H1 (cell line): Measurements from ENCODE around the gene LCE2D.

Experiments
- CTCF ChIP-seq, 3 experiments: IDR thresholded peaks; 1 replicate in 2 of 3; 2 replicates in 1 of 3; pipeline versions ENCODE4 v1.5.1 to v1.6.1; 2011; ENCODE audit warnings: low read length in 3 of 3, mild to moderate bottlenecking in 3 of 3, inconsistent platforms in 2 of 3, low read depth in 1 of 3, moderate library complexity in 1 of 3; ENCODE audit not compliant: insufficient read depth in 1 of 3; ENCODE audit errors: control extremely low read depth in 1 of 3
- JUND ChIP-seq: IDR thresholded peaks from 2 replicates; pipeline ENCODE4 v1.6.1; 2011; ENCODE audit warnings: mild to moderate bottlenecking, improper control_type of control experiment, low read length
- SIX5 ChIP-seq: IDR thresholded peaks from 2 replicates; pipeline ENCODE4 v1.6.1; 2011; ENCODE audit warnings: mild to moderate bottlenecking, low read depth, low read length

DNA sequence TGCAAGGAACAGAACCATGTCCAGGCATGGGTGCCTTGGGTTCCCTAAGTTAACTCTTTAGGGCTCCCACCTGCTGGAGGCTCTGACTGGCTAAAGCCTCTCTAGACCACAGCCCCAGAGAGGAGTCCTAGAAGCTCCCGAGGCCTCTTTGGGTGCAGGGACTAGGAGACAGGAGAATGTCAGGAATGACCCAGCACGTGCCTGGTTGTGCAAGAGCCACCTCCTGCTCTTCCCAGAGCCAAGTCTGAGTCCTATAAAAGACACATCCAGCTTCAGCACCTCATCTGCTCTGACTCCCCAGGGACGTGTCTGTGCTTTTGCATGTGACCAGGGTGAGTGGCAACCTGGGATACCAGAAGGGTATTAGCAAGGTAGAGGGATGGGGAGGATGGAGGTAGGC lies at the start of gene LCE2D:
- TF ChIP-seq CTCF (IDR thresholded peaks at IDR 0.05; ENCODE audit: control extremely low read depth in 1 of 3, insufficient read depth in 1 of 3, low read depth in 1 of 3, low read length in 3 of 3) = no peak
- no peak for TF ChIP-seq SIX5
- no peak for TF ChIP-seq JUND
